GM12878 (cell line): ENCODE results near the gene ICA1. TPM values are rescaled to one million over a fixed set of nuclear protein-coding genes. Genes with fewer than 3 reads are reported as not detected.

Experiments
- ATAC-seq: fragments of 200-7000 bp; cut with Tn5 transposase; 3 replicates; pipeline ENCODE4 v1.9.1; 2020; ENCODE audit warnings: mild to moderate bottlenecking, moderate library complexity
- BruUV-seq: library from RNA; stranded (reverse); fragments of 400-500 nt; replicated peaks from 2 replicates; lab custom pipeline; 2021; lab: Mats Ljungman, UMichigan
- CTCF ChIA-PET: fragments of 300-600 bp; sonication (Branson Sonifier 250); formaldehyde crosslinking; extraction: SDS; loops from one replicate; lab custom pipeline; 2021; ENCODE audit warnings: inconsistent platforms; lab: Yijun Ruan, JAX
- POLR2A ChIA-PET: fragments of 350-600 bp; formaldehyde crosslinking; extraction: SDS; loops from one replicate; lab custom pipeline; 2021; ENCODE audit warnings: inconsistent platforms; lab: Charles Lee
- RAD21 ChIA-PET: fragments of 300-600 bp; sonication (Branson Sonifier 250); formaldehyde crosslinking; loops from one replicate; lab custom pipeline; 2023; ENCODE audit warnings: antibody characterized with exemption; ENCODE audit not compliant: unreplicated experiment; lab: Charles Lee
- SMC1A ChIA-PET: fragments of 300-600 bp; sonication (Branson Sonifier 250); formaldehyde crosslinking; loops from one replicate; lab custom pipeline; 2023; ENCODE audit not compliant: unreplicated experiment, uncharacterized antibody; lab: Charles Lee
- DNase-seq: peaks from one replicate; pipeline ENCODE4 v3.0.0-alpha.2; 2011; ENCODE audit warnings: low read depth, low spot score
- FAIRE-seq: peaks from 3 replicates; lab custom pipeline; 2011; peaks lifted over from hg19 to GRCh38; lab: Jason Lieb, UNC
- H2AFZ ChIP-seq: 2 replicates; pipeline ENCODE4 v1.6.0; 2011; ENCODE audit warnings: low read depth, low read length, control low read depth; ENCODE audit not compliant: control insufficient read depth
- H3K27ac ChIP-seq: 2 replicates; pipeline ENCODE4 v1.5.1; 2011; ENCODE audit warnings: control low read depth; ENCODE audit not compliant: control insufficient read depth, insufficient read depth
- H3K27me3 ChIP-seq, 2 experiments: replicated peaks in 1 of 2; 2 replicates each; pipeline versions ENCODE4 v1.6.0 to v1.6.1; 2011; ENCODE audit warnings: low read length in 1 of 2; ENCODE audit not compliant: control insufficient read depth in 2 of 2, insufficient read depth in 2 of 2
- H3K36me3 ChIP-seq, 2 experiments: 2 replicates each; pipeline ENCODE4 v1.5.1; 2011; ENCODE audit warnings: low read length in 1 of 2; ENCODE audit not compliant: control insufficient read depth in 2 of 2, insufficient read depth in 2 of 2
- H3K4me1 ChIP-seq: 2 replicates; pipeline ENCODE4 v1.6.1; 2011; ENCODE audit warnings: mild to moderate bottlenecking, low read length, moderate library complexity, mixed read lengths; ENCODE audit not compliant: control insufficient read depth, insufficient read depth
- H3K4me2 ChIP-seq: 2 replicates; pipeline ENCODE4 v1.6.0; 2011; ENCODE audit warnings: control low read depth; ENCODE audit not compliant: control insufficient read depth, insufficient read depth
- H3K4me3 ChIP-seq: fragments of 200-600 bp; sonication (generic); 2 replicates; pipeline ENCODE4 v1.5.1; 2016
- H3K79me2 ChIP-seq: 2 replicates; pipeline ENCODE4 v1.6.0; 2011; ENCODE audit warnings: low read length; ENCODE audit not compliant: control insufficient read depth, insufficient read depth
- H3K9ac ChIP-seq: 2 replicates; pipeline ENCODE4 v1.8.0; 2011; ENCODE audit warnings: low read length, control low read depth, mixed read lengths; ENCODE audit not compliant: control insufficient read depth, insufficient read depth
- H3K9me3 ChIP-seq: replicated peaks from 3 replicates; pipeline ENCODE4 v1.5.1; 2011; ENCODE audit warnings: mild to moderate bottlenecking, low read length; ENCODE audit not compliant: control insufficient read depth, insufficient read depth
- H4K20me1 ChIP-seq: 2 replicates; pipeline ENCODE4 v1.6.0; 2011; ENCODE audit not compliant: control insufficient read depth, insufficient read depth
- CBX3 ChIP-seq: fragments of 200-600 bp; sonication (generic); IDR thresholded peaks from 2 replicates; pipeline ENCODE4 v1.6.1; 2016; ENCODE audit warnings: low read depth, borderline replicate concordance
- IKZF2 ChIP-seq, 2 experiments: fragments of 450-650 bp; IDR thresholded peaks; 2 replicates each; pipeline ENCODE4 v1.6.1; 2017; ENCODE audit warnings: mild to moderate bottlenecking in 2 of 2, moderate library complexity in 2 of 2
- RAD21 ChIP-seq: IDR thresholded peaks from 2 replicates; pipeline ENCODE4 v1.6.1; 2011; ENCODE audit warnings: mild to moderate bottlenecking, low read depth, low read length, moderate library complexity; ENCODE audit not compliant: insufficient read depth
- YY1 ChIP-seq: IDR thresholded peaks from 2 replicates; pipeline ENCODE4 v1.6.1; 2011; ENCODE audit warnings: low read depth, mild to moderate bottlenecking, low read length
- WGBS: methylation state at CpG from one replicate; pipeline ENCODE4 v1.1.6; 2016; ENCODE audit warnings: low lambda C conversion rate; ENCODE audit not compliant: insufficient replicate concordance, insufficient coverage; ENCODE audit errors: missing lambda C conversion rate; 5-methylcytosine and 5-hydroxymethylcytosine counted together
- in situ Hi-C: fragments of 300-500 bp; cut with MboI; formaldehyde crosslinking; loops from 9 replicates; pipeline ENCODE4 v1.14.3; 2018; ENCODE audit warnings: mixed read lengths
- intact Hi-C: fragments of 100-400 bp; cut with micrococcal nuclease; formaldehyde crosslinking; loops from one replicate; pipeline ENCODE4 v1.14.2; 2022; ENCODE audit not compliant: unreplicated experiment
- polyA plus RNA-seq, 11 experiments: library from polyadenylated mRNA; depleted of rRNA in 4 of 11; unstranded in 6 of 11; stranded (reverse) in 5 of 11; fragments of >200 nt; fragmentation: Nextera tagmentation in 4 of 11; fragmentation: Illumina TruSeq in 1 of 11; extraction: Ambion mirVana in 4 of 11; extraction: Trizol in 1 of 11; gene quantifications; 1 replicate in 1 of 11; 2 replicates in 10 of 11; pipeline versions ENCODE4 v1.2.1 to v1.2.3, GENCODE V29; 2011 to 2016; ENCODE audit warnings: inconsistent platforms in 2 of 11, missing spikeins in 2 of 11, low read depth in 1 of 11
- total RNA-seq, 4 experiments: library from RNA; depleted of rRNA in 3 of 4; stranded (reverse); fragments of >200 nt in 3 of 4; fragmentation: Illumina TruSeq in 1 of 4; extraction: Trizol in 1 of 4; gene quantifications; 2 replicates each; pipeline versions ENCODE4 v1.2.1 to v1.2.3, GENCODE V29; 2013 to 2021
- TF ChIP-seq, protein P1 (sequence below): fragments of 450-650 bp; formaldehyde crosslinking; IDR thresholded peaks from 2 replicates; pipeline ENCODE4 v1.4.0; 2022; ENCODE audit warnings: mild to moderate bottlenecking, moderate library complexity

Gene ICA1
- total and polyA plus RNA-seq, 10 of the 15 experiments (the other 5 are each of a cell fraction or from before 2014, with no cell fraction given) = 1.3 to 35.1 (median 3.3) TPM

DNA sequence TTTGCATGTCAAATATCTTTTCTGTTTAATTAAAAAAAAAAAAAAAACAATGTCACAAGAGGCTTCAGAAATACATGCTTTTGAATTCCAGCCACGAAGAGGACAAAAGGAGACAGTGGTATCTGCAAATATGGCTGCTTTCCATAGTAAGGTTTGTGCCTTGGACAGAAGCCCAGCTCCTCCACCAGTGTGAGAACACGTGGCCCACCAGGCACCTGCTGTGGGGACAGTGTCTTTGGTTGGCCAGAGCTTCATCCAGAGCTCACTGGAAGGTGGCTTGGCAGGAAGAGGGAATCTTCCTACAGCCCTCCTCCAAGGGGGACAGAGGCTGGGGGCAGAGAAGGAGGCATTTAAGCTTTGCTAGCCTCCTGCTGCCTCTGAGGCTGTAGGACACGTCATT, 148.8 kb downstream of the ICA1 start:
- ChIA-PET RAD21 (interaction anchor here (0.7 to 8.8 kb wide), 8 partner anchors 9 to 169 kb away, joined by 3 to 124 read pairs (median 4); no protein-coding TSS in a partner anchor), CTCF (interaction anchor here (0.7 to 1.7 kb wide), 4 partner anchors 12 to 38 kb away, joined by 3 to 6 read pairs (median 4); no protein-coding TSS in a partner anchor), POLR2A (interaction anchor here (0.7 to 14.7 kb wide), 3 partner anchors 8 to 80 kb away, joined by 4 to 133 read pairs (median 9); no protein-coding TSS in a partner anchor), SMC1A (interaction anchor here (0.8 to 12.5 kb wide), 11 partner anchors 12 to 351 kb away, joined by 3 to 182 read pairs (median 4); no protein-coding TSS in a partner anchor)
- H4K20me1 ChIP-seq = no peaks in the 10 kb centered on the region
- DNase-seq (no peak), FAIRE-seq (no peak), ATAC-seq (no peak)
- H3K27me3 ChIP-seq = no peaks in the 10 kb centered on the region
- no peak overlapping the region for H3K4me3 ChIP-seq
- peak overlapping the region; percentile 56 for H3K27ac ChIP-seq
- no peak overlapping the region for H3K9ac ChIP-seq
- peaks cover 12% of the 10 kb centered on the region; the same call in 2 of the 3 replicates for H3K9me3 ChIP-seq
- no peak overlapping the region for H2AFZ ChIP-seq
- H3K4me1 ChIP-seq = peaks cover 41% of the 10 kb centered on the region
- no TSS peak for BruUV-seq
- H3K36me3 ChIP-seq = no peaks in the 10 kb centered on the region
- no peak overlapping the region for H3K4me2 ChIP-seq
- in situ Hi-C loops (no loop called here), intact Hi-C loops (no loop called here)
- 99% methylated on average over 3 of the region's 3 CpGs for WGBS
- no peaks in the 10 kb centered on the region for H3K79me2 ChIP-seq
- TF ChIP-seq, protein P1, sequence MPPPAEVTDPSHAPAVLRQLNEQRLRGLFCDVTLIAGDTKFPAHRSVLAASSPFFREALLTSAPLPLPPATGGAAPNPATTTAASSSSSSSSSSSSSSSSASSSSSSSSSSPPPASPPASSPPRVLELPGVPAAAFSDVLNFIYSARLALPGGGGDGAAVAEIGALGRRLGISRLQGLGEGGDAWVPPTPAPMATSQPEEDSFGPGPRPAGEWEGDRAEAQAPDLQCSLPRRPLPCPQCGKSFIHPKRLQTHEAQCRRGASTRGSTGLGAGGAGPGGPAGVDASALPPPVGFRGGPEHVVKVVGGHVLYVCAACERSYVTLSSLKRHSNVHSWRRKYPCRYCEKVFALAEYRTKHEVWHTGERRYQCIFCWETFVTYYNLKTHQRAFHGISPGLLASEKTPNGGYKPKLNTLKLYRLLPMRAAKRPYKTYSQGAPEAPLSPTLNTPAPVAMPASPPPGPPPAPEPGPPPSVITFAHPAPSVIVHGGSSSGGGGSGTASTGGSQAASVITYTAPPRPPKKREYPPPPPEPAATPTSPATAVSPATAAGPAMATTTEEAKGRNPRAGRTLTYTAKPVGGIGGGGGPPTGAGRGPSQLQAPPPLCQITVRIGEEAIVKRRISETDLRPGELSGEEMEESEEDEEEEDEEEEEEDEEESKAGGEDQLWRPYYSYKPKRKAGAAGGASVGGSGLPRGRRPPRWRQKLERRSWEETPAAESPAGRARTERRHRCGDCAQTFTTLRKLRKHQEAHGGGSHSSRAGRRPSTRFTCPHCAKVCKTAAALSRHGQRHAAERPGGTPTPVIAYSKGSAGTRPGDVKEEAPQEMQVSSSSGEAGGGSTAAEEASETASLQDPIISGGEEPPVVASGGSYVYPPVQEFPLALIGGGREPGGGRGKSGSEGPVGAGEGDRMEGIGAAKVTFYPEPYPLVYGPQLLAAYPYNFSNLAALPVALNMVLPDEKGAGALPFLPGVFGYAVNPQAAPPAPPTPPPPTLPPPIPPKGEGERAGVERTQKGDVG (CRISPR knock-in tag) = 0 out of 2 replicates have a peak, but pooled peaks have one; percentile 8
- TF ChIP-seq IKZF2 (IDR thresholded peaks at IDR 0.05) (no peak), RAD21 (no peak), YY1 (no peak), CBX3 (no peak)
